H9 (cell line): ENCODE results near the gene POMT2. TPM values are rescaled to one million over a fixed set of nuclear protein-coding genes. Genes with fewer than 3 reads are reported as not detected.

ENCODE experiments used
- DNase-seq: peaks from one replicate; pipeline ENCODE4 v3.0.0-alpha.2; 2017
- H2AFZ ChIP-seq: one replicate; pipeline ENCODE4 v1.6.1; 2013; ENCODE audit warnings: mild to moderate bottlenecking, low read length, control low read depth, moderate library complexity
- H2AK5ac ChIP-seq: 2 replicates; pipeline ENCODE4 v1.6.1; 2013; ENCODE audit warnings: low read length, control low read depth, mixed read lengths; ENCODE audit not compliant: insufficient read length
- H2BK120ac ChIP-seq: one replicate; pipeline ENCODE4 v1.6.1; 2013; ENCODE audit warnings: low read depth, mild to moderate bottlenecking, low read length, control low read depth, inconsistent platforms; ENCODE audit not compliant: poor library complexity, severe bottlenecking
- H2BK12ac ChIP-seq: 2 replicates; pipeline ENCODE4 v1.6.1; 2013; ENCODE audit warnings: low read length, control low read depth, mixed read lengths, low read depth; ENCODE audit not compliant: insufficient read length
- H2BK15ac ChIP-seq: 2 replicates; pipeline ENCODE4 v1.6.1; 2013; ENCODE audit warnings: low read depth, low read length, control low read depth
- H2BK20ac ChIP-seq: one replicate; pipeline ENCODE4 v1.6.1; 2013; ENCODE audit warnings: low read depth, mild to moderate bottlenecking, low read length, control low read depth, inconsistent platforms; ENCODE audit not compliant: poor library complexity, severe bottlenecking
- H2BK5ac ChIP-seq: 2 replicates; pipeline ENCODE4 v1.6.1; 2013; ENCODE audit warnings: low read length, control low read depth, mixed read lengths; ENCODE audit not compliant: insufficient read length
- H3K14ac ChIP-seq: 2 replicates; pipeline ENCODE4 v1.6.1; 2013; ENCODE audit warnings: low read length, control low read depth; ENCODE audit not compliant: insufficient read depth
- H3K18ac ChIP-seq: 2 replicates; pipeline ENCODE4 v1.6.1; 2013; ENCODE audit warnings: low read depth, mild to moderate bottlenecking, mixed read lengths, low read length, control low read depth; ENCODE audit not compliant: insufficient read length
- H3K23ac ChIP-seq: 2 replicates; pipeline ENCODE4 v1.6.1; 2013; ENCODE audit warnings: low read length, control low read depth, mixed read lengths, low read depth; ENCODE audit not compliant: insufficient read length
- H3K23me2 ChIP-seq: 2 replicates; pipeline ENCODE4 v1.6.1; 2013; ENCODE audit warnings: low read depth, mild to moderate bottlenecking, mixed read lengths, low read length, control low read depth; ENCODE audit not compliant: insufficient read length, poor library complexity, severe bottlenecking
- H3K27ac ChIP-seq: 2 replicates; pipeline ENCODE4 v1.5.1; 2013; ENCODE audit warnings: low read length, control low read depth, mixed read lengths, low read depth; ENCODE audit not compliant: insufficient read length
- H3K27me3 ChIP-seq: 2 replicates; pipeline ENCODE4 v1.6.1; 2013; ENCODE audit warnings: low read length, control low read depth, inconsistent platforms; ENCODE audit not compliant: insufficient read depth
- H3K4ac ChIP-seq: 2 replicates; pipeline ENCODE4 v1.6.1; 2013; ENCODE audit warnings: low read depth, mild to moderate bottlenecking, control low read depth, inconsistent platforms, low read length, moderate library complexity
- H3K4me1 ChIP-seq: 2 replicates; pipeline ENCODE4 v1.6.1; 2013; ENCODE audit warnings: low read length, control low read depth, inconsistent platforms; ENCODE audit not compliant: insufficient read depth
- H3K4me2 ChIP-seq: 2 replicates; pipeline ENCODE4 v1.6.1; 2013; ENCODE audit warnings: low read length, control low read depth, mixed read lengths; ENCODE audit not compliant: insufficient read length, insufficient read depth
- H3K56ac ChIP-seq: 2 replicates; pipeline ENCODE4 v1.6.1; 2013; ENCODE audit warnings: low read depth, mild to moderate bottlenecking, mixed read lengths, low read length, control low read depth; ENCODE audit not compliant: insufficient read length
- H3K79me1 ChIP-seq: 2 replicates; pipeline ENCODE4 v1.6.1; 2013; ENCODE audit warnings: low read depth, mild to moderate bottlenecking, moderate library complexity, low read length, control low read depth, inconsistent platforms; ENCODE audit not compliant: insufficient read depth, poor library complexity, severe bottlenecking
- H3K79me2 ChIP-seq: 2 replicates; pipeline ENCODE4 v1.6.1; 2013; ENCODE audit warnings: low read length, control low read depth, inconsistent platforms; ENCODE audit not compliant: insufficient read depth
- H3K9ac ChIP-seq: 2 replicates; pipeline ENCODE4 v1.6.1; 2013; ENCODE audit warnings: low read length, control low read depth, mixed read lengths; ENCODE audit not compliant: insufficient read length; ENCODE audit errors: extremely low read depth
- H3K9me3 ChIP-seq: one replicate; pipeline ENCODE4 v1.6.1; 2013; ENCODE audit warnings: low read depth, low read length, inconsistent platforms; ENCODE audit not compliant: control insufficient read depth
- H3T11ph ChIP-seq: one replicate; pipeline ENCODE4 v1.6.1; 2013; ENCODE audit warnings: mild to moderate bottlenecking, low read length, control low read depth, inconsistent platforms
- H4K20me1 ChIP-seq: one replicate; pipeline ENCODE4 v1.6.1; 2013; ENCODE audit not compliant: control insufficient read depth, insufficient read length, insufficient read depth
- H4K5ac ChIP-seq: 2 replicates; pipeline ENCODE4 v1.6.1; 2013; ENCODE audit warnings: low read depth, mild to moderate bottlenecking, mixed read lengths, low read length, control low read depth; ENCODE audit not compliant: insufficient read length
- H4K8ac ChIP-seq: replicated peaks from 2 replicates; pipeline ENCODE4 v1.6.1; 2013; ENCODE audit warnings: low read length, control low read depth, mixed read lengths, low read depth; ENCODE audit not compliant: insufficient read length
- H4K91ac ChIP-seq: 2 replicates; pipeline ENCODE4 v1.6.1; 2013; ENCODE audit warnings: low read depth, mild to moderate bottlenecking, moderate library complexity, mixed read lengths, low read length, control low read depth; ENCODE audit not compliant: insufficient read length
- H3K27ac Mint-ChIP-seq, 3 experiments: 2 replicates in 2 of 3; 3 replicates in 1 of 3; pipeline ENCODE4 v1.8.0; 2020 to 2021; ENCODE audit warnings: mixed read lengths in 3 of 3, mild to moderate bottlenecking in 1 of 3, moderate library complexity in 1 of 3
- H3K27me3 Mint-ChIP-seq: 2 replicates; pipeline ENCODE4 v1.8.0; 2021; ENCODE audit warnings: low read depth, mild to moderate bottlenecking, moderate library complexity, mixed read lengths
- H3K36me3 Mint-ChIP-seq, 3 experiments: 2 replicates in 2 of 3; 3 replicates in 1 of 3; pipeline ENCODE4 v1.8.0; 2020 to 2021; ENCODE audit warnings: low read depth in 3 of 3, mixed read lengths in 3 of 3; ENCODE audit not compliant: insufficient read depth in 1 of 3
- H3K4me1 Mint-ChIP-seq, 2 experiments: 2 replicates each; pipeline ENCODE4 v1.8.0; 2020; ENCODE audit warnings: mixed read lengths in 2 of 2
- H3K4me3 Mint-ChIP-seq, 2 experiments: 2 replicates in 1 of 2; 3 replicates in 1 of 2; pipeline ENCODE4 v1.8.0; 2020 to 2021; ENCODE audit warnings: mild to moderate bottlenecking in 2 of 2, mixed read lengths in 2 of 2, moderate library complexity in 1 of 2
- H3K9me3 Mint-ChIP-seq, 2 experiments: 2 replicates in 1 of 2; 3 replicates in 1 of 2; pipeline ENCODE4 v1.8.0; 2020; ENCODE audit warnings: mild to moderate bottlenecking in 2 of 2, mixed read lengths in 2 of 2, moderate library complexity in 1 of 2
- WGBS: extraction: QIAGEN DNeasy Blood & Tissue Kit; methylation state at CpG from one replicate; pipeline ENCODE4 v1.1.7; 2013; ENCODE audit warnings: missing lambda C conversion rate, low lambda C conversion rate, mixed read lengths; ENCODE audit not compliant: insufficient read length; ENCODE audit errors: extremely low coverage; 5-methylcytosine and 5-hydroxymethylcytosine counted together
- total RNA-seq: library from RNA; stranded (reverse); gene quantifications from 2 replicates; pipeline ENCODE4 v1.2.1, GENCODE V29; 2021
- TF ChIP-seq, protein P1 (sequence below): fragments of 200-600 bp; sonication (generic); conservative IDR thresholded peaks from 3 replicates; pipeline ENCODE4 v1.8.0; 2021; ENCODE audit warnings: antibody characterized with exemption, mild to moderate bottlenecking

The POMT2 gene
- total RNA-seq, 1 experiment from 2014 or later = 25.2 TPM

GRCh38 chr14:77355811-77356210, 35.1 kb upstream of the POMT2 start:
- Histone ChIP-seq H3K56ac (no peak overlapping the region), H3K4ac (no peak overlapping the region), H4K91ac (no peak overlapping the region), H2AFZ (no peak overlapping the region), H3K27ac (no peak overlapping the region), H2AK5ac (no peak overlapping the region), H3K79me2 (no peaks in the 10 kb centered on the region), H2BK120ac (no peak overlapping the region), H2BK20ac (no peak overlapping the region), H4K20me1 (no peaks in the 10 kb centered on the region), H3K79me1 (no peaks in the 10 kb centered on the region), H3K9me3 (no peaks in the 10 kb centered on the region), H3T11ph (no peak overlapping the region), H4K8ac (no peak overlapping the region), H3K4me1 (no peaks in the 10 kb centered on the region), H4K5ac (no peak overlapping the region), H3K4me2 (no peak overlapping the region), H2BK15ac (no peak overlapping the region), H3K9ac (no peak overlapping the region), H3K23me2 (no peaks in the 10 kb centered on the region), H3K18ac (no peak overlapping the region), H3K23ac (no peak overlapping the region), H2BK12ac (no peak overlapping the region), H3K14ac (no peak overlapping the region), H3K27me3 (no peaks in the 10 kb centered on the region), H2BK5ac (no peak overlapping the region)
- H3K4me3 Mint-ChIP-seq = no peak overlapping the region
- no peaks in the 10 kb centered on the region for H3K36me3 Mint-ChIP-seq
- TF ChIP-seq, protein P1, sequence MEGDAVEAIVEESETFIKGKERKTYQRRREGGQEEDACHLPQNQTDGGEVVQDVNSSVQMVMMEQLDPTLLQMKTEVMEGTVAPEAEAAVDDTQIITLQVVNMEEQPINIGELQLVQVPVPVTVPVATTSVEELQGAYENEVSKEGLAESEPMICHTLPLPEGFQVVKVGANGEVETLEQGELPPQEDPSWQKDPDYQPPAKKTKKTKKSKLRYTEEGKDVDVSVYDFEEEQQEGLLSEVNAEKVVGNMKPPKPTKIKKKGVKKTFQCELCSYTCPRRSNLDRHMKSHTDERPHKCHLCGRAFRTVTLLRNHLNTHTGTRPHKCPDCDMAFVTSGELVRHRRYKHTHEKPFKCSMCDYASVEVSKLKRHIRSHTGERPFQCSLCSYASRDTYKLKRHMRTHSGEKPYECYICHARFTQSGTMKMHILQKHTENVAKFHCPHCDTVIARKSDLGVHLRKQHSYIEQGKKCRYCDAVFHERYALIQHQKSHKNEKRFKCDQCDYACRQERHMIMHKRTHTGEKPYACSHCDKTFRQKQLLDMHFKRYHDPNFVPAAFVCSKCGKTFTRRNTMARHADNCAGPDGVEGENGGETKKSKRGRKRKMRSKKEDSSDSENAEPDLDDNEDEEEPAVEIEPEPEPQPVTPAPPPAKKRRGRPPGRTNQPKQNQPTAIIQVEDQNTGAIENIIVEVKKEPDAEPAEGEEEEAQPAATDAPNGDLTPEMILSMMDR = no peak
- no peak for DNase-seq
- H3K27ac Mint-ChIP-seq = no peak overlapping the region
- no peaks in the 10 kb centered on the region for H3K4me1 Mint-ChIP-seq
- H3K27me3 Mint-ChIP-seq = no peaks in the 10 kb centered on the region
- WGBS = no CpG with 5 or more reads among the region's 4 CpGs
- H3K9me3 Mint-ChIP-seq = no peaks in the 10 kb centered on the region
